ENCODE measurements around the gene SPIN4. TPM values are rescaled to one million over a fixed set of nuclear protein-coding genes. Genes with fewer than 3 reads are reported as not detected.

The SPIN4 gene
- total RNA-seq, 1 donor from 2014 or later = 12.8 TPM

GRCh38 chrX:63363788-63364187 lies 12.7 kb upstream of the SPIN4 start:
- Mint-ChIP-seq H3K4me3 (no peak overlapping the region), H3K4me1 (no peaks in the 10 kb centered on the region), H3K27me3 (ENCODE audit: low read depth) (no peaks in the 10 kb centered on the region), H3K27ac (ENCODE audit: unreplicated experiment) (no peak overlapping the region), H3K36me3 (ENCODE audit: low read depth) (peaks cover 6% of the 10 kb centered on the region), H3K9me3 (peaks cover 21% of the 10 kb centered on the region)
- no peak for TF ChIP-seq CTCF (conservative IDR thresholded peaks at IDR 0.05)
- no peak for DNase-seq (ENCODE audit: low read depth, low spot score)

GRCh38 chrX:63361494-63361893 lies 10.4 kb upstream of the SPIN4 start:
- TF ChIP-seq CTCF (conservative IDR thresholded peaks at IDR 0.05) = no peak
- Mint-ChIP-seq H3K4me1 (no peaks in the 10 kb centered on the region), H3K9me3 (peaks cover 18% of the 10 kb centered on the region), H3K27me3 (ENCODE audit: low read depth) (no peaks in the 10 kb centered on the region), H3K27ac (ENCODE audit: unreplicated experiment) (no peak overlapping the region), H3K36me3 (ENCODE audit: low read depth) (peaks cover 3% of the 10 kb centered on the region), H3K4me3 (no peak overlapping the region)
- DNase-seq (ENCODE audit: low read depth, low spot score) = no peak

GRCh38 chrX:63354484-63354883 lies 3.4 kb upstream of the SPIN4 start:
- no peak for DNase-seq (ENCODE audit: low read depth, low spot score)
- peaks cover 3% of the 10 kb centered on the region for H3K9me3 Mint-ChIP-seq
- H3K4me3 Mint-ChIP-seq = no peak overlapping the region
- H3K4me1 Mint-ChIP-seq = peaks cover 29% of the 10 kb centered on the region
- H3K27ac Mint-ChIP-seq (ENCODE audit: unreplicated experiment) = no peak overlapping the region
- no peaks in the 10 kb centered on the region for H3K27me3 Mint-ChIP-seq (ENCODE audit: low read depth)
- H3K36me3 Mint-ChIP-seq (ENCODE audit: low read depth) = no peaks in the 10 kb centered on the region
- TF ChIP-seq CTCF (conservative IDR thresholded peaks at IDR 0.05) = no peak

- Mint-ChIP-seq H3K4me1 (peaks cover 36% of the 10 kb centered on the region), H3K4me3 (peak overlapping the region; percentile 92), H3K36me3 (ENCODE audit: low read depth) (no peaks in the 10 kb centered on the region), H3K27ac (ENCODE audit: unreplicated experiment) (peak overlapping the region; percentile 96), H3K9me3 (no peaks in the 10 kb centered on the region), H3K27me3 (ENCODE audit: low read depth) (no peaks in the 10 kb centered on the region)
- no peak for TF ChIP-seq CTCF (conservative IDR thresholded peaks at IDR 0.05)
- DNase-seq (ENCODE audit: low read depth, low spot score) = no peak
Observed at GRCh38 chrX:63350465-63350877, 661 bp downstream of the SPIN4 start.

- peak overlapping the region; percentile 92 for H3K4me3 Mint-ChIP-seq
- no peaks in the 10 kb centered on the region for H3K36me3 Mint-ChIP-seq (ENCODE audit: low read depth)
- H3K27ac Mint-ChIP-seq (ENCODE audit: unreplicated experiment) = no peak overlapping the region
- DNase-seq (ENCODE audit: low read depth, low spot score) = no peak
- no peaks in the 10 kb centered on the region for H3K27me3 Mint-ChIP-seq (ENCODE audit: low read depth)
- no peak for TF ChIP-seq CTCF (conservative IDR thresholded peaks at IDR 0.05)
- H3K4me1 Mint-ChIP-seq = peaks cover 35% of the 10 kb centered on the region
- H3K9me3 Mint-ChIP-seq = no peaks in the 10 kb centered on the region
Observed at GRCh38 chrX:63349307-63349706, 1.8 kb downstream of the SPIN4 start.

GRCh38 chrX:63330681-63331080 lies 20.5 kb downstream of the SPIN4 start:
- no peak for TF ChIP-seq CTCF (conservative IDR thresholded peaks at IDR 0.05)
- Mint-ChIP-seq H3K4me3 (no peak overlapping the region), H3K4me1 (no peaks in the 10 kb centered on the region), H3K27me3 (ENCODE audit: low read depth) (no peaks in the 10 kb centered on the region), H3K36me3 (ENCODE audit: low read depth) (peaks cover 22% of the 10 kb centered on the region), H3K27ac (ENCODE audit: unreplicated experiment) (no peak overlapping the region), H3K9me3 (peaks cover 10% of the 10 kb centered on the region)
- no peak for DNase-seq (ENCODE audit: low read depth, low spot score)

All from neural crest cell (in vitro differentiated cells).